Coronary artery (tissue), 2 donors: ENCODE data around the gene SLF1.

Experiments used
- DNase-seq: peaks from one replicate; pipeline ENCODE4 v3.0.0-alpha.2; 2017; ENCODE audit warnings: low spot score
- H3K27ac ChIP-seq, 2 donors: fragments of 200-600 bp; sonication (generic); one replicate each; pipeline ENCODE4 v1.5.1; 2016 to 2019
- H3K4me3 ChIP-seq: fragments of 200-600 bp; sonication (generic); 2 replicates; pipeline ENCODE4 v1.5.1; 2016; ENCODE audit warnings: mild to moderate bottlenecking, moderate library complexity
- TF ChIP-seq, protein P1 (sequence below): fragments of 200-600 bp; sonication (generic); IDR thresholded peaks from one replicate; pipeline ENCODE4 v1.5.1; 2019; ENCODE audit warnings: antibody characterized with exemption

The SLF1 gene

DNA sequence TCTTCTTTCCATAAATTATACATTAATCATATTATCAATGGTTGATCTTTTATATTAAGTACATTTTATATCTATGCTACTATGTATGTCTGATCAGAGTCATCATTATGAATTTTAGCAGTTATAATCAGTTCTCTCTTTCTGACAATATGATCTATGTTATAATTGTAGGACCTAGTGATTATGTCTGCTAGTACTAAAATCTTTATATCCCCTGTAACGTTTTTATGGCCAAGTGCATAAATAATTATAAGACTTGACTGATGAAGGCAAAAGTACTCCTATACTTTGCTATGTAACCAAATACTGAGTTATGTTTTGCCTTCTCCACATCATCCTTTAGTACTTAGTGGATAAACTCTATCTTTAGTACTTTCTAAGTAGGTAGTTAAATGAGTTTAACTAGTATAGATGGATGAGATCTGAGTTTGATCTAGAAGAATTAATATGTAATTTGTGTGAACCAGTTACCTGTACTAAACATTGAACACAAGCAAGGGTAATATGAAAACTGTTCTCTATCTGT is 75.4 kb downstream of the SLF1 start:
- Histone ChIP-seq H3K27ac (no peak overlapping the region), H3K4me3 (no peak overlapping the region)
- TF ChIP-seq, protein P1, sequence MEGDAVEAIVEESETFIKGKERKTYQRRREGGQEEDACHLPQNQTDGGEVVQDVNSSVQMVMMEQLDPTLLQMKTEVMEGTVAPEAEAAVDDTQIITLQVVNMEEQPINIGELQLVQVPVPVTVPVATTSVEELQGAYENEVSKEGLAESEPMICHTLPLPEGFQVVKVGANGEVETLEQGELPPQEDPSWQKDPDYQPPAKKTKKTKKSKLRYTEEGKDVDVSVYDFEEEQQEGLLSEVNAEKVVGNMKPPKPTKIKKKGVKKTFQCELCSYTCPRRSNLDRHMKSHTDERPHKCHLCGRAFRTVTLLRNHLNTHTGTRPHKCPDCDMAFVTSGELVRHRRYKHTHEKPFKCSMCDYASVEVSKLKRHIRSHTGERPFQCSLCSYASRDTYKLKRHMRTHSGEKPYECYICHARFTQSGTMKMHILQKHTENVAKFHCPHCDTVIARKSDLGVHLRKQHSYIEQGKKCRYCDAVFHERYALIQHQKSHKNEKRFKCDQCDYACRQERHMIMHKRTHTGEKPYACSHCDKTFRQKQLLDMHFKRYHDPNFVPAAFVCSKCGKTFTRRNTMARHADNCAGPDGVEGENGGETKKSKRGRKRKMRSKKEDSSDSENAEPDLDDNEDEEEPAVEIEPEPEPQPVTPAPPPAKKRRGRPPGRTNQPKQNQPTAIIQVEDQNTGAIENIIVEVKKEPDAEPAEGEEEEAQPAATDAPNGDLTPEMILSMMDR, result no peak
- DNase-seq, result no peak

DNA sequence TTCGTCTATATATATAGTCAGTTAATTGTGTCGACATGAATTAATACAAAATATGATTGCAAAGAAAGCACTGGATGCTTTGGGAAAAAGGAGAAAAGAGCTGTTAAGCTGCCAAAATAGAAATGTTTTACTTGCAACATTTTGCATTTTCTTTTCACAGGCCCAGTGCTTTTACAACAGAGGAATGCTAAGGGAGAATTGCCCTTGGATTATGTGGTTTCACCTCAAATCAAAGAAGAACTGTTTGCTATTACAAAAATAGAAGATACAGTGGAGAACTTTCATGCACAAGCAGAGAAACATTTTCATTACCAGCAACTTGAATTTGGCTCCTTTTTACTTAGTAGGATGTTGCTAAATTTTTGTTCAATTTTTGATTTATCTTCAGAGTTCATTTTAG is 76.2 kb downstream of the SLF1 start:
- DNase-seq, result no peak

DNA sequence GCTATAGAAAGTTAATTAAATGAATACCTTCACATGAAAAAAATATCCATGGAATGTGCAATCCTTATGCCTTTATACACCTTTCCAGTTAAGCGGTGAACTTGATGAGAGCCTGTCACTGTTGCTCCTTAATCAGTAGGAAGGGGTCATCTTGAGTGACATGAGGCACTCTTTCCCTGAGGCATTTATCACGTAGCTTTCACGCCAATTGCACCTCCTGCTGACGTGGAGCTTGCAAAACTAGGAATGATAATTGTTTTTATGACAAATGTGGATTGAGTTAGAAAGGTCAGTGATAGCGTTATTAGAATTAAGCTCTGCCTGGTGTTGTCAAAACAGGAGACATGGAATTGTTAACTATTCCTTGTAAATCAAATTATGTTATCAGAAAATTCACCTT is 79.7 kb downstream of the SLF1 start:
- DNase-seq, result no peak
- H3K27ac ChIP-seq, result no peak overlapping the region
- TF ChIP-seq, protein P1, result no peak
- H3K4me3 ChIP-seq, result no peak overlapping the region

More for the DNA sequence above, 76.2 kb downstream of the SLF1 start:
- Histone ChIP-seq H3K27ac (no peak overlapping the region), H3K4me3 (no peak overlapping the region)
- TF ChIP-seq, protein P1, result no peak

DNA sequence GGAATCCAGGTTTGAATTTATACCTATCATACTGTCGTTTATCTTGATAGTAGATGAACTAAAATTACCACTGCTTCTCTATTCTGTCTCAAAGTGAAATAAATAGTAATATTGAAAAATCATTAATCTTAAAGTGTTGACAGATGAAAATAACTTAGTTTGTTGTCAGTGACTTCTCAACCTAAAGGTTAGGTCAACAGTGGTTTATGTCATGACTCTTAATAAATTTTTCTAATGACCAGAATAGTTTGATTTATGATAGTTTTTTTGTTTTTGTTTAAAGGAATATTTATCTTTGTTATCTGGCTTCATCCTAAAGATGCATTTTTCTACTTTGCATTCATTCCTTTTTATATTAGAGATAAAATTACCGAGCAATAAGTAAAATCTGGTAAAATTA is 81.1 kb downstream of the SLF1 start:
- TF ChIP-seq, protein P1, result no peak
- no peak overlapping the region for H3K4me3 ChIP-seq
- no peak overlapping the region for H3K27ac ChIP-seq
- no peak for DNase-seq

DNA sequence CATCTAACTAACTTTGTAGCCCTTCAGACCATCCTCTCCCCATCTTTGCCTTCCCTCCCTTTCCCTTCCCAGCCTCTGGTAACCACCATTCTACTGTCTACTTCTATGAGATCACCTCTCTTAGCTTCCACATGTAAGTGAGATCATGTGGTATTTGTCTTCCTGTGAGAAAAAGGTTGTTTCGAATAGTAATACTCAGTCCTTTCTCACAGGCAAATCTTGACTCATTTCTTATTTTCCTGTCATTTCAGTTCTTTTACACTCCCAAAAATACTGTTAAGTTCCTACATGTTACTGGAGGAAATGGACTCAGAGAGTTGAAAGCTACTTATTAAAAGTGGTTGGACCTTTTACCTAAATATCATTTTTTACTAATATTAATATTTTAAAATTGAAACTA is 82.1 kb downstream of the SLF1 start:
- no peak overlapping the region for H3K27ac ChIP-seq
- no peak for DNase-seq
- TF ChIP-seq, protein P1, result no peak
- H3K4me3 ChIP-seq, result no peak overlapping the region

DNA sequence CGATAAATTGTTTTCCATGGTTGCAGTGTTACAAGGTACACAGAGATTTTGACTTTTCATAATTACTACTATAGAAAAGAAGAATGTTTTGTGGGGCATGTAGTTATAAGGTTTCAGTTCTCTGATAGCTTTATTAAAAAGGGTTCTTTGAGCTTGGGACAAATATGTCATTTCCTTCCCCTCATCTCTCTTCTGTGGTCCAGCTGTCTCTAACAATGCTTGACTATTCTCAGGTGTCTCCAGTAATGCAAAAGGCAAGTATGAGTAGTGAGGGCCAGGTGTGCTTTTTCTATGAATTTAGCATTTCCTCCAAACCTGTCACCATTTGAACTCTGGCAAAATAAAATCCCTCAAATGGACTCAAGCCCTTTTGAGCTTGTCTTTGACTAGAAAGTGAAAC is 84.3 kb downstream of the SLF1 start:
- Histone ChIP-seq H3K4me3 (no peak overlapping the region), H3K27ac (no peak overlapping the region)
- TF ChIP-seq, protein P1, result no peak
- no peak for DNase-seq

DNA sequence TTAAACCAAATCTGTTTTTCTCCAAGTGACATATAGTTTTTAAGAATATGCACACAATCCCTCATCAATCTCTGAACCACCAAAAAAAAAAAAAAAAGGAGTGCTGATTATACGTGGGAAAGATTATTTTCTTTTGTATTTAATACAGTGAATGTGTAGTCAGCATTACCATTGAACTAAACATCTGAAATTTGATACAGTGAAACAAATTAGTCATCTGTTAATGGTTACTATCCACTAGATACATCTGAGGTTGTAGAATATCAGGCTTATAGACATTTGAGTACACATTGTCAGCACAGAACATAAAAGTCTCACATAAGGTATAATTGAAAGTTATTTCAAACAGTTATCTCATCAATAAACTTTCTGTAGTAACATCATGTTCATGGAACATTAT is 87.0 kb downstream of the SLF1 start:
- Histone ChIP-seq H3K4me3 (no peak overlapping the region), H3K27ac (no peak overlapping the region)
- TF ChIP-seq, protein P1, result no peak
- no peak for DNase-seq
